GM19468 (cell line): ENCODE data around the gene SCN8A.

Experiments used
- ATAC-seq: cut with Tn5 transposase; IDR thresholded peaks from one replicate; pipeline ENCODE4 v1.9.1; 2021; ENCODE audit warnings: mild to moderate bottlenecking, moderate library complexity, moderate number of reproducible peaks; ENCODE audit not compliant: unreplicated experiment; ENCODE audit errors: extremely low read depth

The SCN8A gene

DNA sequence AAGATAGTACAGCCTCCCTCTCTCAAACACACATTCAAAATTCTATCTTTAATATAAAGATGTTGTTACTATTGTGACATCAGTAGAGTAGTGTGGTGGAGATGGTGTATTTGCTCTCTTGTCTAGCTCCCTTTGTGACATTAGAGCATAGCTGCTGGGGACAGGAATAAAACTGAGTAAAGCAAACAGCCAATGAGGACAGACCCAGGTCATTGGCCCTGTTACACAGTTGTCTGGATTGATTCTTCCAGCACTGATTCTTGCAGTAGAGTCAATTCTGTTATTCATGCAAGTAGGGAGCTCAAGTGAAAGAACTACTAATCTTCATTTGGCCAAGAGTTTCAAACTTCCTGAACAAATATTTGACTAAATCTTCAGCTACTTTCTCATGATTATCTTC lies 72.4 kb downstream of the SCN8A start:
- no peak for ATAC-seq

DNA sequence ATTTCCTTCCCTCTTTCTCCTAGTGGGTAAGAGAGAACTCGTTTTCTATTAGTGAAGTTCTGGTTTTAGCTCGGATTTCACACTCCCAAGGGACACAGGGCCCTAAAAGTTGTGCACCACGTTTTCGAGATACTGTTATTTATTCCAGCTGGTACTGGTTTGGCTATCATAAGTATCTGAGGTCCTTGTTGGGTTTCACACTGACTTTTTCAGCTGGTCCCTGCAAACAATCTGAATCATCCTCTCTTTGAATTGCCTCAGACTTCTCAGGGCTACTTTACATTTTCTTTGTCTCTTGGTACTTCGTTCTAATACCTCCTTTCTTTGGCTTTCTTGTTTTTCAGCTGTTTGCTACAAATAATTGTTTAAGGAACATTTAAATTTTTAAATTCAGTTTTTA lies 75.7 kb downstream of the SCN8A start:
- ATAC-seq = no peak

GRCh38 chr12:51667269-51667668 lies 76.2 kb downstream of the SCN8A start:
- ATAC-seq = no peak

DNA sequence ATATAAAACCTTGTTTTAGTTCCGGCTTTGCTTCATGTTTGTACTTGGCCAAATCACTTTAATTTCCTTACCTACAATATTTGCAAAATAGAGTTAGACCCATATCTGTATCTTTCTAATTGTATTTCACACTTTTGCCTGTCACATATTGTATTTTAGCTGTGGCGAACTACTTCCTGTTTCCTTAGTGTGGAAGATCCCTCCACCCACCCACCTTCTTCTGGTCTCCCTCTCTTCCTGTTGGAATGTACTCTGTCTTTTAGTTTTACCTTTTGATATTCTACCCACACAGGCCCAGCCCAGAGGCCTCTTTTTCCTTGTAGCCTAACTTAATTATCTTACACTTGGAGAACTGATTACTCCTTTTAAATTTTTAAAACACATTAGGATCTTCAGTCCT lies 78.2 kb downstream of the SCN8A start:
- no peak for ATAC-seq

DNA sequence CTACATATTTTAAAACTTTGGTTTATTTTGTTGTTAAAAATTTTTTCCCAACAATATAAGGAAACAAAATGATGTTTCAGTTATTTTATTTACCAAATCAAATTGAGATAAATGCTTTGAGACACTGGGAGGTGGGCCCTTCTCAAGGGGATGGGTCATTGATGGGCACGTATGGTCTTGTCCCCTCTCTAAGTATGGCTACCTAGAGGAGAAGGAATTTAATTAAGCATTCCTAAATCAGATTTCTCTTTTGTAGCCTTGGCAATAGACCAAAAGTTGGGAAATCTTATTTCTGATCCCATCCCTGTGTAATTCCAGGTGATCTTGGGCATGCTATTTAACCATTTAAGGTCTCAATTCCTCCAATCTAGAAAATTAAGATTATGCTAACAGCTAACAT lies 79.0 kb downstream of the SCN8A start:
- ATAC-seq = no peak

- no peak for ATAC-seq
Observed at GRCh38 chr12:51672334-51672733, 81.3 kb downstream of the SCN8A start.

DNA sequence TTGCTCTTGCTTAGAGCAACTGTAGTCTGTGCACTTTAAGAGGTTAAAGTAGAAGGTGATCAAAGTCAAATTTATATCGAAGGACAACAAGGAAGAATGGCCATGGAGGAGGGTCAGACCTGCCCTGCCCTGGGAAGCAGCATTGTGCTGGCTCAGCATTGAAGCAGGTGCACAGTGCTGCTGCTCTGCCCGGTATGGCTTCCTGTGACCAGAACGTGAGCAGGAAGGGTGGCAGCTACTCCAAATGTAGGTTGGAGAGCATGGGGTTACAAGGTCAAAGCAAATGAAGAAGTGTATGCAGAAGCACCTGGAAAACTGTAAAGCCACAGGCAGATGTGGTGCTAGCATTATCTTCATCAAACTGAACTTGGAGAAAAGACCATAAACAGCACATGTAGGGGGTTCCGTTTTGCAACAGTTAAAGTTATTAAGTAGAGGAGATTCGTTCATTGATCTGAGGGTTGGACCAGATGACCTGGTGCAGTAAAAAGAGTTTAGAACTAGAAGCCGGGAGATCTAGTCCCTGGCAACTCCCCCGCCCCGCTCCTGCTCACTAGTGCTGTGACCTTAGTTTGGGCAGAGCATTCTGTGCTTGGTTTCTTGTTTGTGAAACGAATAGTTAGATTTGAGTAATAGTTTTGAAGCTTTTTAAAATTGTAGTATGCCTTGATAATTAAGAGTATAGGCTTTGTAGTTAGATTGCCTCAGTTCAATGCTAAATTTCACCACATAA lies 84.2 kb downstream of the SCN8A start:
- no peak for ATAC-seq

GRCh38 chr12:51676875-51677274 lies 85.8 kb downstream of the SCN8A start:
- ATAC-seq = no peak

DNA sequence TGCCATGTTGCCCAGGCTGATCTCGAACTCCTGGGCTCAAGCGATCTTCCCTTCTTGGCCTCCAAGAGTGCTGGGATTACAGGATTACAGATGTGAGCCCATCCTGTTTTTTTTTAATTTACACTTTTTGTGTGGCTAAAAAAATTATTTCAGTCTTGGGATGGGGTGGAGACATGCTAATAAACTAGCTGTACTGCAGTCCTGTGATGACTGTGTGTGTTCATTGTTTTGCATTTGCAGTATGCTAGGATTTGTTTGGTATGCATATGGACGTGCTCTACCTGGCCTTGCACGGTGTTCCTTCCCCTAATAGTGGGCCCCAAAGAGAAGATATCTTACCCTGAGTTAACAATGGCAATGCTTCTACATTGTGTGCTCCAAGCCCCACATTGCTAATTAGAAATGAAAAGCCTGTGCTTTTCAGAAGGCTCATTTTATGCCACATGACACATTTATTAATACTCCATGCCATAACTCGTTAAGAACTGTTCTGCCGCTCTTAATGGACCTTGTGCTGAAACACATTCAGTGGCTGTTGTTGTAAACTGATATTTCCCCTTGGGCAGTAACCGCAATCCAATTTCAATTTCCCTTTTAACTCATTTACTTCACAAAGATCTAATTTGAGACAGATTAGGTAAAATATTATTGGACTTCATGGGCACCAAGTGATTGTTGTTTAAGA lies 86.4 kb downstream of the SCN8A start:
- no peak for ATAC-seq

DNA sequence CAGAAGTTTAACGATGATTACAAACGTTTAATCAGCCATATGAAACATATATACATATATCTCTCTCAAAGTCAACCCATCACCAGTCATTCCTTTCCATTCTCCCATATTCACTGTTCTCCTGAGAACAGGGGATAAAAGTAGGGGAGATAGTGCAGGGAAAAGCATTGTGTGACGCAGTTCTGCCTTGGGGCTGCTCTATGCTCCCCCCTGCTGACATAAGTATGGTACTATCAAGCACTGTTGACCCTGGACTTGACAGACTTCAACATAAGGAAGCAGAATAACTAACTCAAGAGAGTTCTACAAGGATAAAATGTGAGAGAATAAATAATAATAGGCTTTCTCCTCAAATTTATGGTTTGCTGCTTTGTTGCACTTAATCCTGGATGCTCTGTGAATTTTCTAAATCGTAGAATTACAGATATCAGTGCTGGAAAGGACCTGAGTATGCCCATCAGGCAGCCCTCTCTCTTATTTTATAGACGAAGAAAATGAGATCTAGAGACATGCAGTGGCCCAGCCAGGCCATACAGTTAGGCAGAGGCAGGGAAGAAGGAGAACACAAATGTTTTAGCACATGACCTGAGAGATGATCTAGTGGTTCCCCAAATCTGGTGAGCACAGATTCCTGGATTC lies 87.2 kb downstream of the SCN8A start:
- ATAC-seq = no peak

DNA sequence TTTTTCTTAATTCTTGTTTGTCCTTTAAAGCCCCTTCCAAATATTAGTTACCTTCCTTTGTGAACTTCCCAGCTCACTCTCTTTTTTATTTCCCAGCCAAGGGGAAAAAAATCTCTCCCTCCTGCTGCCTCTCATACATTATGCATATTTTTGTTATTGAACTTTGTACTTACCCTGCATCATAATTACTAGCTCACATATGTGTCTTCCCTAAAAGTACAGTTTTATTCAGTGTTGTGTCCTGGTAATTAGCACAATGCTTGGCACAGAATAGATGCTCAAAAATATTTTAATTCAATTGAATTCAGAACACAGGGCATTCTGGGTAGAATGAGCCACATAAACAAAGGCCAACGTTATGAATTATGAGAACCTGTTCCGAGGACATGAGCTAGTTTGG lies 91.9 kb downstream of the SCN8A start:
- no peak for ATAC-seq

DNA sequence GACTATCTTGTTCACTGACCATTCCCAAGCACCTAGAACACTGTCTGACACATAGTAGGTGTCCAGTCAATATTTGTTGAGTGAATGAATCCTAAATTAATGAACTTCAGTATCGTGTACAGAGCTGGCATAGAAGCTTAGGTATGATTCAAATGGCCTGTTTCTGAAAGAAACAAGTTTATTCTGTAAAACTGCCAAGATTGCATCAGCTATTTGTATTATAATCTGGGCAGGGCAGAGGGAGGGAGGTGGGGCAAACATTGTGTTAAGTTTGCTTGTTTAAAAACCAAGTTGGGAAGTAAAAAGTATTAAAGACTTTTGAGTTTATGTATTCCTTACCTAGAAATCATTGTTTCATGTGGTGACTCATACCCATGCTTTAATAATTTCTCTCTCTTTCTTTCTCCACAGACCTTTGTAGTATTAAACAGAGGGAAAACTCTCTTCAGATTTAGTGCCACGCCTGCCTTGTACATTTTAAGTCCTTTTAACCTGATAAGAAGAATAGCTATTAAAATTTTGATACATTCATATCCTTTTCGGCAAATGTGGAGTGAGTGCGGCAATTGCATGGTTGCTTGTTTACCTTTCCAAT lies 92.8 kb downstream of the SCN8A start:
- ATAC-seq = no peak

- no peak for ATAC-seq
Observed at GRCh38 chr12:51686727-51687126, 95.7 kb downstream of the SCN8A start.

DNA sequence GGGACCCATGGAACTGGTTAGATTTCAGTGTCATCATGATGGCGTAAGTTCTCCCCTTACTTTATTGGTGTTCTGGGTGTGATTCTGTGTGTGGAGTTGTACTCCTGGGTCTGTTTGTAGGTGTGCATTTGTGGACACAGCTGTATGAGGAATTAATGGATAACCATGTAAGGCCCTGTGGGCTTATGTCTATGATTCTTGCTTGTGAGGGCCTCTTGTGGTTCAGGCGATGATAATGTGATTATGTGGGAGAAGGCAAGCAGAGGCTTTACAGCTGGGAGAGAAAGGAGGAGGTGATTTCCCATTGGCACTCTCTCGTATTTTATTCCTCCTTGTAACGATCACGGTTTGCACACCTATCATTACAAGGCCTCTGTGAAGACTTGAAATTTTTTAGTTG lies 96.1 kb downstream of the SCN8A start:
- ATAC-seq = no peak

- ATAC-seq = no peak
Observed at GRCh38 chr12:51687614-51688013, 96.6 kb downstream of the SCN8A start.

- no peak for ATAC-seq
Observed at GRCh38 chr12:51689983-51690382, 99.0 kb downstream of the SCN8A start.

DNA sequence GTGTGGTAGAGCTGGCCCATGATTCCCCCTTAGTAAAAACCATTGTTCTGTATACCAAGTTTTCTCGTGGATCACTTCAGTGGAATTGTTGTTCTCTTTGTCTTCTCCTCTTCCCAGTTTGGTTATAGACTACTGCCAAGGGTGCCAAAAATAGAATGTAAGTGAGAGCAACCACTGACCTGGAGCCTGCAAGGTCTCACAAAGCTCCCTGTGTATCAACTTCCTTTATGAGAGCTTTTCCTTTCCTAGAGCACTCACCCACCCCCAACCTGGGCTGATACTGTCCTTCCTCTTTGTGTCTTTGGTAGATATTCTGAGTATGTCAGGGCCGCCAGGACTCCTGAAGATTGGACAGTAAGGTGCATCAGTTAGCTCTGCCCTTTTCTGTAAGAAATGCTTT lies 101.0 kb downstream of the SCN8A start:
- ATAC-seq = no peak

- ATAC-seq = no peak
Observed at GRCh38 chr12:51693569-51693968, 102.5 kb downstream of the SCN8A start.

- no peak for ATAC-seq
Observed at GRCh38 chr12:51694146-51694545, 103.1 kb downstream of the SCN8A start.

DNA sequence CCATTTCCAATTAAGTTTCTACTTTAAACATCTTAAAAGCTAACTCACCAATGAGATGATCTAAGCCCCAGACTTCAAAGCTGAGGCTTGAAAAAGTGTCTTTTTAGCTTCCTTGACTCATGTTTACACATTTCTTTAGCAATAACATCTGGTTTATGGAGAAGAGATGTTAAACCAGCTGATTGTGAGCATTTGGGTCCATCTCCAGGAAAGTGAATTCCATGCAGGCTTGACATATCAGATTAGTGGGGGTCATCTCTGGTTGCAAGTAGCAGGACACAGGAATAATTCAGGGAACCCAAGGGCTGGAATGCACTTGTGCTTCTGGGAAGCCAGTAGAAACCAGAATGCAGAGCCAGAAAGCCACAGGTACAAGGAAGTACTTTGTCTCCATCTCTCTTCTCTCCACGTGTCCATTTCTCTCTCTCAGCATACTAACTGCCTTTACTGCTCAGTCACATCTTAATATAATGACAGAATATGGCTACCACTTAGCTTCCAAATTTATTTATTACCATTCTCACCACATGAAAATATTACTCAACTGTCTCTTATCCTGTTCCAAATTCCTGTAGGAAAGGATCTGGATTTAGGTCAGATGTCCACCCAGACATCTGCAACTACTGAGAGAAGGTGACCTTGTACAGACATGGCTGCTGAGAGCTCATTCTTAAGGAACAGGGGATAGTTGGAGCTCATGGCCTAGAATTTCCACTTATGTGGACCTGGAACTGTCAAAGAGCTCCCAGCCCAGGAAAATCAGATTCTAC lies 104.4 kb downstream of the SCN8A start:
- no peak for ATAC-seq
